Amniotic epithelial cell (primary cell): ENCODE data around the gene TMEM269.

Experiments
- DNase-seq: peaks from one replicate; pipeline ENCODE4 v3.0.0-alpha.2; 2010; ENCODE audit warnings: low read depth

Gene TMEM269

DNA sequence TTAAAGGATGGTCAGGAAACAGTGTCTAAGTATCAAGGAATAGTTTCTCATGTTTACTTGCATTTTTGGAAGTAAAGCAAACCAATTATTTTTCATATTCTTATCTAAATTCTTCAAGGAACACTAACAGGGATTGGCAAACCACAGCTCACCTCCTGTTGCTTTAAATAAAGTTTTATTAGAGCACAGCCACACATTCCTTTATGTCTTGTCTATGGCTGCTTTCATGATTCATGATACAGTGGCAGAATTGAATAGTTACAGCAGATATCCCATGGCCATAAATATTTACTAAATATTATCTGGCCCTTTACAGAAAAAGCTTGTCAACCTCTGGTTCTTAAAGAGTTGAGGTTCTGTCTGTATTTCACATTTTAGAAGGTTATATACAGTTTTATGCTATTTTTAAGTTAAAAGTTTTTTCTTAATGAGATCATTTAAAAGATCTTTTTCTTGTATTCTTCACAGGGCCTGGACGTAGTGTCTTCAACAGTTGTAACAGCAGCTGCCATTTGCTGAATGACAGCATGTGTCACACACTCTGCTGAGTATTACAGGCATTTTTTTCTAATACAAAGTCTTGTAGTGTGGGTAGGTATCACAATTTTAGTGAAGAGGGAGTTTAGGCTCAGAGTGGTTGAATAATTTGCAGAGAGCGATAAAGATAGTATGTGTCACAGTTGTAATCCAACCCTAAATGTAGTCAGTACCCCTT, 64.2 kb downstream of the TMEM269 start:
- no peak for DNase-seq

- DNase-seq = no peak
These were observed 65.2 kb downstream of the TMEM269 start for GRCh38 chr1:42849944-42850343.
